Suppressor macrophage treated with lipopolysaccharide for 1 hour (primary cell): ENCODE data around the gene STS.
"Not testable (repeated sequence)": the region's sequence is repeated elsewhere in the genome, so short reads cannot be mapped to it uniquely, and the experiment has no call there.

Source experiments
- DNase-seq, 3 donors: peaks; one replicate each; pipeline ENCODE4 v3.0.0-alpha.2; 2020 to 2022

The STS gene

DNA sequence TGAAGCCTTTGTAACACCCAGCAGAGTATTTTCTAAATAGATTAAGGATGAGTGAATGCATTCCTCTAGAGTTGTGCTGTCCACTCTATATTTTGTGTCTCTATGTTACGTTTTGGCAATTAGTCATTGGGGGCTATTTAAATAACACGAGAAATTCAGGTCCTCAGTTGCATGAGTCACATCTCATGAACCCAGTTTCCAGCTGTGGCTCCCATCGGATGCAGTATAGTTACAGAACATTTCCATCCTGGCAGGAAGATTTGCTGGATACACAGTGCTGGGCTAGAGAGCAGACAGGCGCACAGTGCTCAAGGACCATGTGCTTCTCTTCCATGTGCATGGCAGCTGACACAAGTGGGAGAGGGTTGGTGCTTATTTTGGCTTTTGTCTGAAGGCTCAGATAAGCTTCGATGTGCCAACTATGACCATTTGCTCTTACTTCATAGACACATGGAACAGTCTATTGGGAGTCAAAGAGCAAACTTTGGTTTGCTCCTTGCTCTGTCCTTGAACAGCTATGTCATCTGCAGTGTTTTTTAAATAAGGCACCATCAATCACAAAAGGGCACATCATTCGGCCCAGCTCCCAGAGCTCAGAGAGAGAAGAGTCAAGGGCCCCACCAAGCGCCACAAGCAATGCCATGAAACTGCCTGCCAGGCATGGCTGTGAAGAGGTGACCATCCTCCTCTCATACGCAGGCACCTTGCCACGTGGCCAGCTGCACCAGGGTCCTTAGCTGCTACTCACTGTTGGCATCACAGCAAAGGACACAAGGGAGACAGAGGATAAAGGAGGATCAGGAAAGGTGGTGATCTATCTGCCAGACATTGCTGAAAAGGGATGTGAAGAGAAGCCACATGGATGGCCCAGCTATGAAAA, 8.1 kb upstream of the STS start:
- no peak for DNase-seq

DNA sequence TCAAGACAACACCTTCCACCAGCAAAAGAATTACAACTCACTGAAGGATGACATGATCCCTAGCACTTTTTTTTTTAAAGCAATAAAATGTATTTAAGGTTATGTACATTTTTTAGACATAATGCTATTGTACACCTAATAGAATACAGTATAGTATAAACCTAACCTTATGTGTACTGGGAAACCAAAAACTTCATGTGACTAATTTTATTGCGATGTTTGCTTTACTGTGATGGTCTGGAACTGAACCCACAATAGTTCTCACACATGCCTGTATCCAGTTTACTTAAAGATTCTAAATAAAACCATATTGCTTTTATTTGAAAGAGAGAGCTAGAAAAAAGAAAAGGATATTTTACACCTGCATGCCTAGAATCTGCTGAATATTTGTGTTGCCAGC, 4.4 kb upstream of the STS start:
- no peak for DNase-seq

DNA sequence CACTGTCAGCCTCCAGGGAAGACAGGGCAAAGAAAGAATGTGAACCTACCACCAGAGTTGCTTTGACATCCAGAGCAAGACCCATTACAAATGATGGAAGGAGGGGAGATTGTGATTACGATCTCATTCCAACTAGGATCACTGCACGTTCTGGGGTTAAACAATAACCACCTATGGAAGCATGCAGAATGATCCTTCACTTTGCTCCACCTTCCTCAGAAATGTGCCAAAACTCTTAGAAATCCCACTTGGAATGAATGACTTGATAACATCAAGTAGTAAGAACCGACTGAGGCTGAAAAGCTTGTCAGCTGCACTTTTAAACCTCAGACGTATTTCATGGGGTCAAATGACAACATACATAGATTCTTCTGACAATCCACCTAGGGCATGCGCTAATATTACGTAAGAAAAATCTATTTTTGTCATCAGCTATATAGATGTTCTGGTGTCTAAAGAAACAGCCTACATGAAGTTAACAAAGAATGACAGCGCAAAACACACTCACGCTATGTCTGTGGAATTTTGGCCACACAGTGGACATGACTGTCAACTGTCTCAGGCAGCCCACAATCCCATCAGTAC, 3.5 kb upstream of the STS start:
- DNase-seq = no peak

DNA sequence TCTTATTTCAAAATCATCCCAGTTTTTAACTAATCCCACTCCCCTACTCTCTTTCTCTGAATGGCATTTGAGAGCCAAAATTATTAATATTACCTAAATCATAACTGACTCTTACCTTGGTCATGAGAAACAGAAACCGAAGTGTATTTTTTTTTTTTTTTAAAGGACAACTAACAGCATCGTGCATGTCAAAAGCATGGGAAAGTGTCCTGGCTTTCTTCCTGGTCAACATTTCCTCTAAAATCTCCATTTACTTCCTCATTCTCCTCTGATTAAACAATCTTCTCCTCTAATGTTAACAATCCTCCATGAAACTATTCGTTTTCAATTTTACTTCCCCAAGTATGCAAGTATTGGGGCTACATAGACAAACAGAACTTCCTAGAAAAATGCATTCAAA, 2.1 kb upstream of the STS start:
- DNase-seq = peak in 2 of 3 donors; percentile 12 to 38

DNA sequence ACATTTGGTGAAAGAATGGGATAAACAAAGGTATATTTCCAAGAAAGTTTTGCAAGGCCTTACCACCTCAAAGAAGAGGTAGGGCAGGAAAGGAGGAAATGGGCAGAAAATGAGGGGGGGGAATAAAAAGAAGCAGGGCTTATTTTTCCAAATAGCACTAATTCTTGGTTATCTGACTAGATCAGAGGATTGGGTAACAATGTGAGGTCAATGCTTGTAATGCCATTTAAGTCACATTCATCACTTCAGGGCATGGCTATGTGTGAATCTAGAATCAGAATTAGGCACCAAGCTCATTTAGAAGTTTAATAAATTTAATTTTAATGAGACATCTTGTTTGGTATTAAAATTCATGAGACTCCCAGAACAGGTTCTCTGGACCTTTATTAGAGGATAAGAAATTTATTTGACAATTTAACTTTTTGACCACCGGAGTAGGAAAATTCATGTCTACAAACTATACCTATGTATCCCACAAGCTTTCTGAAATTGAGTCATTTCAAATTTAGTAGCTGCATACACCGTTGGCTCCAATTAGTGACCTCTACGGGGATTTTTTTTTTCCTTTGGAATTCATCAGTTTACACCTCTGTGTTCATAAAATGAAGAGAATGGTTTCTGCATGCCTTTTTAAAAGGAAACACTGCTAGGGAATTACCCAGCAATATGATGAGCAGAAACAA, 1.4 kb upstream of the STS start:
- DNase-seq = peak in 2 of 3 donors; percentile 14 to 21

DNA sequence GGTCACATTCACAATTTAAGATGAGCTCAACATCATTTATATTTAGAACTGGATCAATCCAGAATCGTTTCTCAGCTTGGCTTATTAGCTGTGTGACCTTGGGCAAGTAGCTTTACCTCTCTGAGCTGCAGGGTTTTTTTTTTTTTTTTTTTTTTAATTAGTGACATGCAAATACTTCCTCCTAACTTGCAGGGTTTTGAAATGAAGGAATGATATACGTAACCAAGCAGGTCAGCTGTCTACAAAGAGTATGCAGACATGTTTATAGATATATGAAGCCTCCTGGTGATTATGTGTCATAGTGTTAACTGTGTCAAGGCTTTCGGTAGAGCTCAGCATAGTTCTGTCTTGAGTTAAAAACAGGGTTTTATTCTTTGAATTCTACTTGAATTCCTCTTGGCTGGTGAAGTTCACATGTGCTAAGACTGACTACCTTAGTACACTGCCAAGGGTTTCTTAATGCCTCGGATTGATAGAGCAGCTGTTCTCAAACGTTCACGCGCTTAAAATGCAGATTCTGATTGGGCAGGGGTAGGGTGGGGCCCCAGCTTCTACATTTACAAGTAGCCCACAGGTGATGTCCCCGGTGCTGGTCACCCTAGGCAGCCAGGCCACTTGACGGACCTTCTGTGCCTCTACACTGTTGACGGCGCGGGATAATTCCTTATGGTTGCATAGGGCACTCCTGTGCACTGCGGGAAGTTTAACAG, 654 bp upstream of the STS start:
- peak; percentile 5 to 36 (median 24) for DNase-seq

DNA sequence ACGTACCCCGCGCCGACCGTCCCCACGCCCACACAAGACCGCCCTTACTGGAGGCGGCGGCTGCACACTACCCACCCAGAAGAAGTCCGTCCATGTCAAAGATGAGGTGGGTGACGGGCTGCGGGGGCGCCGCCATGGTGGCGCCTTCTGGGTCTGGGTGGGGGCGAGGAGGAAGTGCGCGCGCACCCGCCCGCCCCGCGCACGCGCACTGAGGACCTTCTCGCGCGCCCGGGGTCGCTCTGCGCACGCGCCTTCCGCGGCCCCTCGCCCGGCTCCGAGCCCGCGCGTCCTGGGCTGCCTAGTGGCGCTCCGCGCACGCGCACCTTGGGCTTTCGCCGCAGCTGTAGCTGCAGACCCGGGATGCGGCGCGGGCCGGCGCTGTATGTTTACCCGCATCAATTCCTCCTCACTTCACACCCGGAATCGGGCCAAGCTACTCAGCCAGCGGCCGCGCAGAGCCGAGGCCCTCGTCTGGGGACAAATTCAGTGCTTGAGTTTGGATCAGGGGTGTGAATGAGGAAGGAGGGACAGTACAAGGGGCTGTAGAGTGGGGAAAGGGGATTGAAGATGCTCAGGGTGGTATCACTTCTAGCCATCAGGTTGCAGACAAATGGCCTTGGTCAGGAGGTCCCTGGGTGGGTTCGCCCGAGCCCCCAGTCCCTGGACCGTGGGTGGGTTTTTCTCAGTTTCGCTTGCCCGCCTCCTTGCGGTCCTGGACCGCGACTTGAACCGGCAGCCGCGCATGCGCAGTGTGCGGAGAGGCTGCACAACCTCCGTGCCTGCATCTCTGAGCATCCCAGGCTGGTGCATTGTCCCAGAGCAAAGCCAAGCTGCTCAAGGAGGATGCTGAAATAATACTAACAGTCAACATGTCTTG, 704 bp downstream of the STS start, which contains the start of gene PUDP:
PUDP (minus strand) TSS at position 176 of the 877 bp plus-strand sequence; CDS start at position 136, 40 bp downstream.
- DNase-seq = peak; percentile 87 to 94 (median 91)

DNA sequence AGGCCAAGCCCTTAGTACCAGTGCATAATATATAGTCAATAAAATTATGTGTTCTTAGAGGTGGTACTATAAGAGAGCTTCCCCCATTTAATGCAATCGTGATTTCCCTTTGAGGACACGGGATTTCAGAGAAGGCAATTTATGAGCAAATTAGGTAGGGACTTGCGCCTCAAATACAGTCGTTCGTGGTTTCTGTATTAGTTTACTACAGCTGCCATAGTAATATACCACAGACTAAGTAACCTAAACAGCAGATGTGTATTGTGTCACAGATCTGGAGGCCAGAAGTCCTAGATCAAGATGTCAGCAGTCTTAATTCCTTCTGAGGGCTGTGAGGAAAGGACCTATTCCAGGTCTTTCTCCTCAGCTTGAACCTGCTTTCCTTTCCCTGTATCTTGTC, 1.9 kb downstream of the STS start:
- DNase-seq = no peak

DNA sequence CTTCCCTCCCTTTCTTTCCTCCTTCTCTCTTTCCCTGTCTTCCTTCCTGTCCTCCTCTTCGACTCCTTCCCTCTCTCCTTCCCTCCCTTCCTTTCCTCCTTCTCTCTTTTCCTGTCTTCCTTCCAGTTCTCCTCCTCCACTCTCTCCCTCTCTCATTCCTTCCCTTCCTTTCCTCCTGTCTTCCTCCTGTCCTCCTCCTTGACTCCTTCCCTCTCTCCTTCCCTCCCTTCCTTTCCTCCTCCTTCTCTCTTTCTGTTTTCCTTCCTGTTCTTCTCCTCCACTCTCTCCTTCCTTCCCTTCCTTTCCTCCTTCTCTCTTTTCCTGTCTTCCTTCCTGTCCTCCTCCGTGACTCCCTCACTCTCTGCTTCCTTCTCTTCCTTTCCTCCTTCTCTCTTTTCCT, 5.7 kb downstream of the STS start:
- DNase-seq = no peak

DNA sequence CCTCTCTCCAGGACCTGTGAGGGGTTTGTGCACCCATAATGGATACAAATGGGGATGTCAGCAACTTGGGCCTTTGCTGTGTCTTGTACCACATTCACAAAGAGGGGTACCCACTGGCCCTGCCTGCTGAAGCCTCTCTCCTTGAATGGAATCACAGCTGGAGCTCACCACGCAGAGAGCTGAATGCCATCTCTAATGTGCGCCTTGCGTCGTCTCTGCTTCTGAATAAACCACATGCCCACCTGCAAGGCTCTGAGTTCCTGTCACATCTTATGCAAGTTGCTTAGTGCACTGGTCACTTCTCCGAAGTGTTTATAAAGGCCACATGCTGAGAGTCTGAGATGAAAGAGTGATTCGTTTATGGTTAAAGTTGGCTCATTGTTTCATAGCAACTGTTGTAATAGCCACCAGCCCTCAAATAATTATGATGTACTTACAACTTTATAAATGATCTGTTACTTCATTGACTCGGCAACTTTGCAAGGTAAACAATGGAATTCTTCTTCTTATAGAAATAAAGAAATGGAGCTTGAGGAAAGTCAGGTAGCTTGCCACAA, 6.6 kb downstream of the STS start:
- no peak for DNase-seq

DNA sequence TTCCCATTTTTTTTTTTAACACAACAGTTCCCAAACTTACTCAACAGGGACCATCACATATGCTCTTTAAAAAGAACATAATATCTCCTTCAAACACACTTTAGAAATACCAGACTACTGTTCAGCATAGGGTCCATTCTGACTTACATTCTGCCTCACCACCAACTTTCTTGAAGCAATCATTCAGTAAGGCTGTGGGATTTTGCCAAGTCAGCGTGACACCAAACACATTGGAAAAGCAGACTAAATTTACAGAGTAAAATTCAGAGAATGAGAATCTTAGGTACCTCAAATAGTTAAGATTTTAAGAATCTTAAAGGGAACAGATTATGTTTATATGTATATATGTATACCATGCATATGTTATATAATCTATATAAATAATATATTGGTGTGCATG, 7.7 kb downstream of the STS start:
- no peak for DNase-seq

DNA sequence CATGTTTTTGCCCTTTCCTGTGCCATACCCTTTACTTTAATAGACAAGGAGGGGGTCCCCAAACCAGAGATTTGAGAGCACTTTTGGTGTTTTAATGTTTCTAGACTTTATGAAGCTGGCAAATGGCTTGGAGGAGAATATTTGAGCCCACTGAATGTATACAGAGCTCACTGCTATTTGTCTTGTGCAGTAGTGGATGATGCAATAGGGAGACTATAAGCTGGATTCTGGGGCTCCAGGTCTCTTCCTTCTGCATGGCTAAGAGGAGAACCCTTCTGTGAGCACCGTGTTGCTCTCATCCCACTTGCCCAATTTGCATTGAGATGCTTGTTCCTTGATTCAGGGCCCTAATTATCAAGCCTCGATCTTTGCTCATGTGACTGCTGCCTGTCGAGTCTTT, 9.4 kb downstream of the STS start:
- no peak for DNase-seq

DNA sequence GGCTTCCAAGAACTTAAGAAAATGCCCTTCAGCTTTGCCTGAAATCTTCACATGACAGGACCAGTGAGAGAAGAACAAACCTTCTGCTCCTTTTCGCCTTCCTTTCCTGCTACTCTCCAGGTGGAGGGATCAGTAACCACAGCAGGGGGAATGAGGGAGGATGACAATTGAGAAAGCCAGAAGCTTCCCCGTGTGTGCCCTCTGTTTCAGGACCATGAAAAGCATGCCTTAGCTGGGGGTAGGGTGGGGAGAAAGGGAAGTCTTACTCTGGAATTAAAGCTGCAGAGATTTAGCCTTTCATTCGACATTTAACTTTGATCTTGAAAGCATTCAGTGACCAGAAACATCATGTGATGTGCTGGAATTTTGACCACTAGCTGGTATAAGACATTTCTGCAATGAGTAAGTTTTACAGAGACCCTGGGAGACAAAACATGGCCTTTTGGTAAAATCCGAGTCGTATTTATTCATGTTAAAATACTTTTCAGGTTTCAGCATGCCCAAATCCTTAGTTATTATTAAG, 11.0 kb downstream of the STS start:
- DNase-seq = no peak

DNA sequence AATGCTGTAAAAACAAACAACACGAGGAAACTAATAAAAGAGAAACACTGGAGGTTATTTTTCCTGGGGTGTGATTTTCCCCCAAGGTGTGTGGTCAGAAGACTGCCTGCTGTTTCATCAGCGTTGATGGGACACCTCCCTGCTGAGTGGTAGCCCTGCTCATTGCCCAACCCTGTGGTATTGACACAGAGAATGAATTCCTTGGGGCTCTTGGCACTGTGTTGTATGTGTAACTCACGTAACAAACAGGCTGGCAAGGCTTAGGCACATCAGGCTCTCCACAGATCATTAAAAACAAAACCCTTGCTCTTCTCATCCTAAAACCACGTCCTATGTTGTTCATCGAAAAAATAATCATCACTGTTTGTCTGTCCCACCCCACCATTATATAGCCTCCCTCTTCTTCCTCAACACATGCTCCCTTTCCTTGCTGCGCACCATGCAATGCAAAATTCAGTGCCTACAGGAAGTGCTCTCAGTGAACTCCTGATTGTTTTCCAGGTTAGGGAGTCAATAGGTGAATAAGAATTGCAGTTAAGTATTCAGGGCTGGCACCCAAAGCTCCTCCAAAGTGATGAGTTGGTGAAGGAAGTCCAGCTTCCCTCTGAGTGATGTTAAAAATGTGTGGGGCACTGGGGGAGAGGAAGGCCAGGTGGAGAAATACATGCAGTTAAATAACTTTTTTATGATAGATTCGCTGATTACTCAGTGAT, 11.8 kb downstream of the STS start:
- no peak for DNase-seq

DNA sequence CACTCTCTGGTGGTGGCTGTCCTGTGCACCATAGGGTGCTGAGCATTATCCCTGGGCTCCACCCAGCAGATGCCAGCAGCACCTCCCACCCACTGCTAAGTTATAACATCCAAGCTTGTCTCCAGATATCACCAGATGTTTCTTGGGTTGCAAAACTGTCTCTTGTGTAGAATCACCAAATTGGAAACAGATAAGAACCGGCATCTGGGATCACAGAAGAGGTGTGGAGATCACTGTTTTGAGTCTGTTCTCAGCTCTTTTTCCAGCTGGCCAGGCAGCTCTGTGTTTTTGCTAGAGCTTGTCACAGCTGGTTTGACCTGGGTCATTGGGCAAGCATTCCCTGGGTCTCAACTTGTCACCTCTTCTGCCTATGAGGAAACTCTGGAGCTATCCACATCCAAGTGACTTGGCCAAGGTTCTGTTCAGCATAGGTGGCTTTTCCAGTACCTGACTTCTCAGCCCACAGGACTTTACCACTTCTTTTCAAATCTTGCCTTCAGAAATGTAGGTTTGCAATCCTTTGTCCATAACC, 15.7 kb downstream of the STS start:
- no peak for DNase-seq

DNA sequence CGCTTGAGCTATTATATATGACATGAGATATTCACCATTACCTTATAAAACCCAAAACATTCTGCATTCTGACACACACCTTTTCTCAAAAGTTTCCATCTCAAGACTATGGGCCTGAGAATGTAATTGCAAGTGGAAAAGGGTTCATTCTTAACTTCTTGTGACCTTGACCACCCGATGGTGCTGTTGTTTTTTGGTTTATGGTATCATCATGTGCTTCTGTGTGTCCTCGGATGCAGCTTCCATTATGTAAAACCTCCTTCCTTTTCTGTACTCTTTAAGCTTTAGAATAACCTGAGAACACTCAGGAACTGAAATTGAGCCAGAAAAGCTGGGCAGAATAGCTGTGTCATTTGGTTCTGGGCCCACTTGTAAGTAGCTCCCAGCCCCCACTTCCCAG, 16.7 kb downstream of the STS start:
- peak in 1 of 3 donors; percentile 2 for DNase-seq

DNA sequence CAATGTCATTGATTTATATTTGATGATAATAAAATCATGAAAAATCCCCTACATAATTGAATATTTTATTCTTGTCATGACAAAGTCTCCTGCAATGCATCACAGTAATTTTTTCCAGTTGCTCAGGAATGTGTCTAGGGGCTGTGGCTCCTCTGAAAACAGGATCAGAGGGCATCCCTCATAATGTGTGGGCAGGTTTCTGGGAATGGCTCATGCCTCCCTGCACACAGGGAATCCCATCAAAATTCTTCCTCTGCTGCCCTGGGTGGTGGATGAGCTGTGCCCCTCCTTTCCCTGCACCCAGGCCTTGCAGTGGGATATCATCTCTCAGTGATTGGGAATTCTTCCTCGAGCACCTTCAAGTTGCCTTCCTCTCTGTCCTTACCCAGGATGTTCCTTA, 20.9 kb downstream of the STS start:
- no peak for DNase-seq

DNA sequence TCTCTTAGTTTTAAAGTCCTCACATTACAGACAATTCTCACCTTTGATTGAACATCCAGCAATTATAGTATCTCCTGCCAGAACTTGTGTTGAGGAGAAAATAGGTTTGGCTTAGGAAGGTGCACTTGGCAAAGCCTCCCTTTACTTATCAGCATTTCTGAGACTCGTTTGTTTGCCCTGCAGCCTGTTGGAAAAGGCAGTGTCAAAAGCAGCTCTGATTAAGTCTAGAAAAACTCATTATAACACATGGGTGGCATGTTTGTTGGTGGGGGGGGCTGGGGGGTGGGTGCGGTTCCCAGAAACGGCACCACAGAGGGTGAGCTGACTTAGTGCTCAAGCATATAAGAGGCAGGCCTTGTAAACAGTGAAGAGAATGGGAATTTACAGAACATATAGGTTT, 22.1 kb downstream of the STS start:
- DNase-seq = no peak

DNA sequence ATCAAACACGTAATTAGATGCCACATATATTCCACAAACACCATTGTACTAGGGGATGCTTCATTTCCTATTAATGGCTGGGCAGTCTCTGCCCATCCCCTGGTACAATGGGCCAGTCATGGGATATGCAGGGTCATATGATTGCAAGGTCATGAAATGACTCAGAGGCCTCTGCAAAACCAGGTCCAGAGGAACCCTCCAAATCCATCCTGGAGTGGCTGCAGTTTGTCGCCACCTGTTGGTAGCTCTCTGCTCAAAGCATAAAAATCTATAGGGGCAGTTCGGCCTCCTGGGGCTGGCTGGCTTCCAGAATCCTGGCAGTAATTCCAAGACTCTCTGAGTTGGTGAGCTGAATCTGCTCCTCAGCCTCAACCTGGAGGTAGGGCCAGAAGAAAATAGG, 23.4 kb downstream of the STS start:
- peak; percentile 29 to 44 (median 31) for DNase-seq

DNA sequence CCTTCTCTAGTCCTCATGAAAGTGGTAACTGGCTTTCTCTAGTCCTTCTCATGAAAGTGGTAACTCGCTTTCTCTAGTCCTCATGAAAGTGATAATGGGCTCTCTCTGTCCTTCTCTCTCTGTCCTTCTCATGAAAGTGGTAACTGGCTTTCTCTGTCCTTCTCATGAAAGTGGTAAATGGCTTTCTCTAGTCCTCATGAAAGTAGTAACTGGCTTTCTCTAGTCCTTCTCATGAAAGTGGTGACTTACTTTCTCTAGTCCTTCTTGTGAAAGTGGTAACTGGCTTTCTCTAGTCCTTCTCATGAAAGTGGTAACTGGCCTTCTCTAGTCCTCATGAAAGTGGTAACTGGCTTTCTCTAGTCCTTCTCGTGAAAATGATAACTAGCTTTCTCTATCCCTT, 31.3 kb downstream of the STS start:
- DNase-seq = not testable (repeated sequence)

DNA sequence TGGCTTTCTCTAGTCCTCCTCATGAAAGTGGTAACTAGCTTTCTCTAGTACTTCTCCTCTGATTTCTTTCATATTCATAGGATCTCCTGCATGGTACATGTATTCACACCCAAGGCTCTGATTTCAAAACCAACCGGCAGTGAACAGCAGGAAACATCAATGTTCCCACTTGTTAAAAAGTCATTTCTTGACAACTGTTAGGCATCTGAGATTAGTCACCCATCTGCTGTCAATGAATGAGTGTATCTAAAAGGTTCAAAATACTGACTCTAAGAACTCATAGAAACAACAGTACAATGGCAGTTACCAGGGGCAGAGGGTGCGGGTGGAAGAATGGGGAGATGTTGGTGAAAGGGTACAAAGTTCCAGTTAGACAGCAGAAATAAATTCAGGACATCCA, 31.9 kb downstream of the STS start:
- DNase-seq = no peak
